Right ventricle myocardium inferior (tissue), 1 donor: ENCODE data around the gene PXDN. TPM values are rescaled to one million over a fixed set of nuclear protein-coding genes. Genes with fewer than 3 reads are reported as not detected.
"Not testable (repeated sequence)": the region's sequence is repeated elsewhere in the genome, so short reads cannot be mapped to it uniquely, and the experiment has no call there.

Source experiments
- ATAC-seq: fragments of 200-7000 bp; cut with Tn5 transposase; one replicate; pipeline ENCODE4 v1.9.1; 2020; ENCODE audit warnings: mild to moderate bottlenecking, moderate library complexity
- DNase-seq: peaks from one replicate; pipeline ENCODE4 v3.0.0; 2021; ENCODE audit errors: missing footprints
- intact Hi-C: fragments of 100-400 bp; cut with DNase I; formaldehyde crosslinking; loops from one replicate; pipeline ENCODE4 v1.11.0; 2022
- total RNA-seq: library from RNA; stranded (reverse); fragmentation: NEBNext Ultra II Directional; extraction: Animal tissue kit (Norgen Biotek cat#: 25700); gene quantifications from one replicate; pipeline ENCODE4 v1.2.1, GENCODE V29; 2021
- donor health status: DM: no; HTN: yes; CAD: no; lungs with severe emphysema.

Gene PXDN
- total RNA-seq, 1 donor from 2014 or later: 19.7 TPM

GRCh38 chr2:1679488-1680039, 64.8 kb downstream of the PXDN start:
- DNase-seq, ATAC-seq, intact Hi-C loops: not testable (repeated sequence)

DNA sequence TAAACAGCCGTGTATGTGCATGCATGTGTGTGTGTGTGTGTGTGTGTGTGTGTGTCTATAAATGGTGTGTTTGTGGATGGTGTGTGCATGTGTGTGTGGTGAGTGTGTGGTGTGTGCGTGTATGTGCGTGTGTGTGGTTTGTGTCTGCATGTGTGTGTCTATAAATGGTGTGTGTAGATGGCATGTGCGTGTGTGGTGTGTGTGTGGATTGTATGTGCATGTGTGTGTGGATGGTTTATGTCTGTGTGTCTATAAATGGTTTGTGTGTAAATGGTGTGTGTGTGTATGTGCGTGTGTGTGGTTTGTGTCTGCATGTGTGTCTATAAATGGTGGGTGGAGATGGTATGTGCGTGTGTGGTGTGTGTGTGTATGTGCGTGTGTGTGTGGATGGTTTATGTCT, 65.2 kb downstream of the PXDN start:
- ATAC-seq, DNase-seq, intact Hi-C loops: not testable (repeated sequence)

DNA sequence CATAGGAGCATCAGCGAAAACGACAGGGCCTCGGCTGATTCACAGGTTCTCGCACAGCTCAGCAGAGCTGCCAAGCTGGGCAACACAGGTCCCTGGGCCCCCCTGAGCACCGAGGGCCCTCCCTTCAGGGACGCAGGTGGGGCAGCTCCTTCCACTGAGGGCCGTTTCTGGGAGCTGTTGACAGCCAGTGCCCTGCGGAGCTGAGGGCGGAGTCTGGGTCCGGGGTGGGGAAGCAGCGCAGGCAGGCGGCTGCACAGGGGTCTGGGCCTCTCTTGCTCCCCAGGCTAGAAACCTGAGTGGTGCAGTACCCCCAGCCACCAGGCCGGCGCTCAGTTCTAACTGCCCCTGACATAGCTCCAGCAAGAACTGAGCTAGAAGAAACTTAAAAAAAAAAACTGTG, 65.7 kb downstream of the PXDN start:
- ATAC-seq (no peak), DNase-seq (no peak)
- intact Hi-C loops: no loop called here

DNA sequence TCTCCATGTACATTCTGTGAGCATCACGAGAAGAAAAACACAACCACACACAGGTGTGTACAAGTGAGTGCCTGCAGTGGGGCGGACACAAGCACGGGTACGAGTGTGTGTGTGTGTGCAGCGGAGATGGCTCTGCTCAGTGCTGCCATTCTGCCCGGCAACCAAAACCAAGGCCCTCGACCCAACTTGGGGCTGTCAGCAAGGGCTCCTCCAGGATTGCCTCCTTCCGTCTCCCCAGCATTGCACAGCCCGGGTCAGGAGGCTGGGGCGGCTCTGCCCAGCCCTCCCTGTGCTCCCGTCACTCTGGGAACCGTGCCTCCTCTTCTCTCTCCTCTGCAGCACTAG, 66.5 kb downstream of the PXDN start:
- intact Hi-C loops: no loop called here
- DNase-seq: no peak
- no peak for ATAC-seq

DNA sequence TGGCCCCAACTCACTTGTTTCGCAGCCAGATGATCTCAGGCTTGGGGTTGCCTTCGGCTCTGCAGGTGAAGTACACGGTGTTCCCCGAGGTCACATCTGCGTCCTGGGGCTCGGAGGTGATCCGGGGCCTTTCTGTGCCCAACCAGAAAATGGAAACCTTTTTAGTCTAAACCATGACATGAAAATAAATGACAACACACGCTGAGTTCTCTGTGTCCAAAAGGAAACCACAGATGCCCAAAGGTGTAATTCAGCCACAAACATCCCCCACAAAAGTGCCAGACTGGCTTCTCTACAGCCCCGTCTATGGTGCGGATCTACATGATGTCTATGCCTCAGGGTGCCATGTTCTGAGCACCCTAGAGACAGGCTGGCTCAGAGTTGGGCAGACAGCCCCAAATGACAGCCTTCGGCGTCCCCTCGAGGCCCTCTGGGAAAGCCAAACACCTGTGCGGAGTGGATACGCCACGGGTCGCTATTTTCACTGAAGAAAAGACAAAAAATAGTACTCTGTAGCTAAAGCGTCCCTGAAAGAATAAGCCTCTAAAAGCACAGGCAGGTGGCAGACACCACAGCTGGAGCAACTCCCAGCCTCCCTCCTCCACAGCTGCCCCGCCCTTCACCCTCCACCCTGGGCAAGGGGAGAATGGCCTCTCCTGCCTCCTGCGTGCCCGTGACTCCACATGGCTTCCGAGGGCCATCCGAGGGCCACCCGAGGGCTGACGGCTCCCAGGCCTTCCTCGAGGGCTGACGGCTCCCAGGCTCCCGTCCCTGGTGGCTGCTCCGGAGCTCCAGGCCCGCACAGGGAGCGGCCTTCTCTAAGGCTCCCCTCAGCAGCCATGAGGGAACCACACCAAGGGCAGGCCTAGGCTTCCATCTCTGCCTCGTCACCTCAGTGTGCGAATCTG, 67.1 kb downstream of the PXDN start:
- DNase-seq: no peak
- no peak for ATAC-seq
- intact Hi-C loops: no loop called here

DNA sequence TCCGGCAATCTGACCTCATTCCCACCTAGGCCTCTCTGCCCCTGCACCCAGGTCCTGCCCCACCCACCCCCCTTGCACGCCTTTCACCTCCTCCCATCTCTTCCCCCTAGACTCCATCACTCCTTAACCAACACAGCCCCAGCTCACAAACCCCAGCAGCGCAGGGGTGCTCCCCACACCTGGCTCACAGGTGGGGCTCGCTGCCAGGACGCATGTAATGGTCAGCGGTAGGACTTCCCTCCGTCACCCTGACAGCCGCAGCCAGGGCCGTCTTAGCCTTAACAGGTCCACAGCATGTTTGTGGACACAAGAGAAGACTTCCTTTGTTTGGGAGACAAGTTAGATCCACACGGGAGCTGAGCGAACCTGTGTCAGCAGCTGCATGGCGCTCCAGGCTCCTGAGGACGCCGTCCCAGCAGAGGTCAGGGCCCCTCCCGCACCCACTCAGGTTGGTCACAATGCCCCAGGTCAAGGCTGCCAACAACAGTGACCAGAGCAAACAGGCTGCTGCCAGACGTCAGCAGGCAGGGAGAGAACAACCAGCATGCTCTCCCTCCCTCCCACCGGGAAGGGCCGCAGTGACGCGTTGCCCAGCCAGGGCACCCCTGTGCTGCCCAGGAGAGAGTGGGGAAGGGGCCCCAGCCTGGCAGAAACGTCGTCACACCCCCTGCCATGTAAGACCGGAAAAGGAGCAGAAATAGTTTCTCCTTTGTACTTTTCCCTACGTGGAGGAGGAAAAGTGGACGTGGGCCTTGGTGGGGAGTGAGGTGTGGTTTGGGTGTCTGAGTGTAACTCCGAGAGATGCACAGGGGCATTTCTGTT, 68.0 kb downstream of the PXDN start:
- DNase-seq: no peak
- intact Hi-C loops: no loop called here
- ATAC-seq: no peak

DNA sequence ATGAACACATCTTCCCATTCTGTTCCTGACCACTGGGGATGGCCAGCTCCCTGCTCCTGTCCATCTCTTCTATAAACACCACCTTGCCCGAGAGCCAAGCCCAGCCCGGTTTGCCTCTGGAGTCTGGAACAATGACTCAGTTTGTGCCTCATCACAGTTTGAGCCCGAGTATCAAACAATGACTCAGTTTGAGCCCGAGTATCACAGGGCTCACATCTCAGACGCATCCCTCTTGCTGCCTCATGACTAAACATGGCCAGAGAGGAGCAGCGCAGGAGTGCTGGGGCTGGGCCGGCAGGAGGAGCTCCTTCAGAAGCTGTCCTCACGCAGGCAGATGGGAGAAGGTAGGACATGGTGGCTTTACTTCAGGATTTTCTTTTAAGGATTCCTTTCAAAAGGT, 68.7 kb downstream of the PXDN start:
- ATAC-seq: no peak
- DNase-seq: no peak
- intact Hi-C loops: no loop called here

- DNase-seq (no peak), ATAC-seq (no peak)
- intact Hi-C loops: no loop called here
Measured at GRCh38 chr2:1674766-1675397, 69.4 kb downstream of the PXDN start.

- ATAC-seq: no peak
- no peak for DNase-seq
- intact Hi-C loops: no loop called here
Measured at GRCh38 chr2:1674276-1674675, 70.0 kb downstream of the PXDN start.

DNA sequence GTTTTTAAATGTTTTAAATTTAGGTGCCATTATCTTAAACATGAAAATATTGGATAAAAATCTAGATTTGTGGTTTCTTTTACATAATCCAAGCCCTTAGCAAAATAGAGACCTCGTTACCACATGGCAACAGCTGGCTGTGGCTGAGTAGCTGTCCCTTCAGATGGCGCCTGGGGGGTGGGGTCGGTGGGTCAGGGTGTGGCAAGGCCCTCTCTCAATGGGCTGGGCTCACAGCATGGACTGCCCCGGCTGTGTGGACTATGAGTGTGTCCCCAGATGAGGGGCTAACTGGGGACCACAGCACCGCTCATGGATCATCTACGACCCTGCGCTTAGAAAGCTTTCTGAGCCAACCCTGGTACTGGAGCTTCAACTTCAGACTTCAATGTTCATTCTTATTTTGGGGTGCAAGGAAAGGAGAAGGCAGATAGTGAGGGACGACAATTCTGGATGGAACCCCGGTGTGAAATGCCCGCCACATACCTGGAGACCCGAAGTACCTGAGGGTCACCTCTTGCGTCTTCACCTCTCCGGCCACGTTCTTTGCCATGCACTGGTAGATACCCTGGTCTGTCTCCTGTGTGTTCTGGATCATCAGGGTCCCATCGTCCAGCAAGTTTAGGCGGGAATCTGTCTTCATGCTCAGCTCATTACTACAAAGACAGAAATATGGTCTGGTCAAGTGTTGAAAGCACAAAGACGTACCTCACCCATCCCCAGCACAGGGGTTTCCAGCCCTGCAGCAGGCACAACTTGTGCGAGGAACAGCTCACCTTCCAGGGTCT, 71.0 kb downstream of the PXDN start:
- DNase-seq: no peak
- intact Hi-C loops: no loop called here

GRCh38 chr2:1672738-1673137, 71.6 kb downstream of the PXDN start:
- no peak for DNase-seq
- ATAC-seq: no peak
- intact Hi-C loops: no loop called here

More for the DNA sequence above, 71.0 kb downstream of the PXDN start:
- no peak for ATAC-seq

GRCh38 chr2:1671916-1672315, 72.4 kb downstream of the PXDN start:
- no peak for ATAC-seq
- intact Hi-C loops: no loop called here

DNA sequence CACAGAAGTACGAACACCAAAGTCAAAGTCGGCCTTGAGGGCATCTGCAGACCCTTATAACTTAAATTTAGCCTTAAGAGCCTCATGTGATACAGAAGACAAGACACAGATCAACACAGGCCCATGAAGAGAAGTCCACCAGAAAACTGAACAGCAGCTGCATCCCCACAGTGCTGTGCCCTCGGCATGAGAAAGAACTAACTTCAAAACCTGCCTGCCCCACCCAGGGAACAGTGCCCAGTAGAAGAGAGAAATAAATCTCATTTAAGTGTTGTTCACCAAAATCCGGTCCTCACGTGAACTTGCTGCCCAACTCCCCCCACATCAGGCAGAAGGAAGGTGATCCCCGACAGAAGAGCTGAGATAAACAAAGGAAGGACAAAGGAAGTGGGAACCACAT, 73.7 kb downstream of the PXDN start:
- intact Hi-C loops: no loop called here
- DNase-seq: no peak

More at GRCh38 chr2:1671916-1672315, 72.4 kb downstream of the PXDN start:
- DNase-seq: no peak

GRCh38 chr2:1665761-1666505, 78.4 kb downstream of the PXDN start:
- ATAC-seq (no peak), DNase-seq (no peak)
- intact Hi-C loops: no loop called here

More for the DNA sequence above, 73.7 kb downstream of the PXDN start:
- ATAC-seq: no peak

DNA sequence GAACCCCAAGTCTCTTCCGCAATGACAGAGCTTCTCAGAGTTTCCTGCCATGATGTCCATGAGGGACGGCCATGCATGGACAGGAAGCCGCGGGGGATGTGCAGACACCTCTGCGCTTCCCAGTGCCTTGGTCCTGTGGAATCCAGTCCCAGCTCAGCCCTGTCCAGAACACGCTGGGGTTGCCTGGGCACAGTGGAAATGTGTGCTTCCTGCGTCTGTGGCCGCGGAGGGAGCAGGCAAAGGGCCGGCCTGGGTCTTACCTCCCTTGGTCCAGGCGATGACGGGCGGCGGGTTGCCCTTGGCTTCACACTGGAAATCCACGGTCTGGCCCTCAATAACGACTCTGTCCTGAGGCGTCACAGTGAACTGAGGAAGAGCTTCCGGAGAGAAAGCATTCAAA, 79.6 kb downstream of the PXDN start:
- ATAC-seq (no peak), DNase-seq (peak; percentile 40)
- intact Hi-C loops: no loop called here

- intact Hi-C loops: no loop called here
- DNase-seq (no peak), ATAC-seq (no peak)
Measured at GRCh38 chr2:1664076-1664605, 80.2 kb downstream of the PXDN start.

DNA sequence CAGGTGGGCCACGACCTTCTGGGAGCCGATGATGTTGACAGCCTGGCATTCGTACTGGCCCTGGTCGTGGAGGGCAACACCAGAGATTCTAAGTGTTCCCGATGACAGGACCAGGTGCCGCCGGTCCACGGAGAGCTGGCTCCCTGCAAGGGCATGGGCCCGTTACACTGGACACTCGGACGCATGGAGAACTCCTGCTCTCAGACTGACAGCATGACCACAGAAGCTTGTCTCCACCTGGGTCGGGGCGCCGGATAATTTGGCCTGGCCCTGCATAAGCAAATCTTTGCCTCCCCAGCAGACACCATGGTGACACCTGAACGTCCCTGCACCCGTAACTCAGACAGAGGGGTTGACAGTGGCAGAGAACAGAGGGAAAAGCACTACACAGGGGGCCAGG, 80.7 kb downstream of the PXDN start:
- ATAC-seq (no peak), DNase-seq (peak; percentile 59)
- intact Hi-C loops: no loop called here
